KMS-11 (cell line): ENCODE results near the gene KIF3B.

ENCODE experiments used
- H2AFZ ChIP-seq: fragments of 200-600 bp; sonication (generic); 2 replicates; pipeline ENCODE4 v1.6.1; 2016; ENCODE audit warnings: antibody characterized with exemption, mixed run types, low read depth
- H3K27ac ChIP-seq: fragments of 200-600 bp; sonication (generic); 2 replicates; pipeline ENCODE4 v1.6.1; 2016; ENCODE audit warnings: mild to moderate bottlenecking, mixed run types
- H3K27me3 ChIP-seq: fragments of 200-600 bp; sonication (generic); 2 replicates; pipeline ENCODE4 v1.6.1; 2017; ENCODE audit warnings: mild to moderate bottlenecking, low read depth, mixed run types, moderate library complexity; ENCODE audit not compliant: insufficient read depth
- H3K36me3 ChIP-seq: fragments of 200-600 bp; sonication (generic); 2 replicates; pipeline ENCODE4 v1.6.1; 2017; ENCODE audit warnings: mild to moderate bottlenecking, mixed run types; ENCODE audit not compliant: insufficient read depth
- H3K4me1 ChIP-seq: fragments of 200-600 bp; sonication (generic); 2 replicates; pipeline ENCODE4 v1.6.1; 2016; ENCODE audit warnings: mild to moderate bottlenecking, low read depth, mixed run types; ENCODE audit not compliant: poor library complexity, severe bottlenecking
- H3K4me2 ChIP-seq: fragments of 200-600 bp; sonication (generic); 2 replicates; pipeline ENCODE4 v1.7.0; 2016; ENCODE audit warnings: mild to moderate bottlenecking, mixed run types
- H3K4me3 ChIP-seq: fragments of 200-600 bp; sonication (generic); IDR thresholded peaks from 2 replicates; pipeline ENCODE4 v1.6.1; 2017; ENCODE audit warnings: low read depth, low read length, mixed read lengths; ENCODE audit not compliant: insufficient read depth
- H3K79me2 ChIP-seq: fragments of 200-600 bp; sonication (generic); 2 replicates; pipeline ENCODE4 v1.6.1; 2016; ENCODE audit warnings: low read depth, mixed run types; ENCODE audit not compliant: insufficient read depth
- H3K9ac ChIP-seq: fragments of 200-600 bp; sonication (generic); 2 replicates; pipeline ENCODE4 v1.6.1; 2016; ENCODE audit warnings: mild to moderate bottlenecking, mixed run types
- H4K20me1 ChIP-seq: fragments of 200-600 bp; sonication (generic); 2 replicates; pipeline ENCODE4 v1.6.1; 2016; ENCODE audit warnings: mild to moderate bottlenecking, mixed run types; ENCODE audit not compliant: insufficient read depth
- TF ChIP-seq, protein P1 (sequence below): fragments of 200-600 bp; sonication (generic); conservative IDR thresholded peaks from 2 replicates; pipeline ENCODE4 v1.6.1; 2017; ENCODE audit warnings: low read depth, mild to moderate bottlenecking, antibody characterized with exemption, low read length, moderate library complexity, mixed read lengths

KIF3B gene

DNA sequence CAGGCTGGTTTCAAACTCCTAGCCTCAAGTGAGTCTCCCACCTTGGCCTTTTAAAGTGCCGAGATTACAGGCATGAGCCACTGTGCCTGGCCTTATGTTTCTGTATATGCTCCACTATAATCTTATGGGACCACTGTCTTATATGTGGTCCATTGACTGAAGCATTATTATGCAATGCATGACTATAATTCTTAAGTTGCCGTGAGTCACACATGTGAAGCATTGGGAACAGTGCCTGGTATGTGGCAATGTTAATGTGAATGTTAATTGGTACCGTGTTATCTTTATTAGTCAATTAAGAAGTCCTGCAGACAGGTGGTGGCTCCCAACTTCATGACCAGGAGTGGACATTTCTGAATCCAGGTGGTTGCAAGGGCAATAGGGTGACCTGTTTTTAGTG is 66.0 kb downstream of the KIF3B start:
- H3K79me2 ChIP-seq, result no peaks in the 10 kb centered on the region
- no peaks in the 10 kb centered on the region for H3K27me3 ChIP-seq
- H3K27ac ChIP-seq, result no peak overlapping the region
- no peaks in the 10 kb centered on the region for H3K36me3 ChIP-seq
- H4K20me1 ChIP-seq, result no peaks in the 10 kb centered on the region
- peaks cover 23% of the 10 kb centered on the region for H3K4me1 ChIP-seq
- no peak overlapping the region for H3K9ac ChIP-seq
- no peak overlapping the region for H2AFZ ChIP-seq
- TF ChIP-seq, protein P1, sequence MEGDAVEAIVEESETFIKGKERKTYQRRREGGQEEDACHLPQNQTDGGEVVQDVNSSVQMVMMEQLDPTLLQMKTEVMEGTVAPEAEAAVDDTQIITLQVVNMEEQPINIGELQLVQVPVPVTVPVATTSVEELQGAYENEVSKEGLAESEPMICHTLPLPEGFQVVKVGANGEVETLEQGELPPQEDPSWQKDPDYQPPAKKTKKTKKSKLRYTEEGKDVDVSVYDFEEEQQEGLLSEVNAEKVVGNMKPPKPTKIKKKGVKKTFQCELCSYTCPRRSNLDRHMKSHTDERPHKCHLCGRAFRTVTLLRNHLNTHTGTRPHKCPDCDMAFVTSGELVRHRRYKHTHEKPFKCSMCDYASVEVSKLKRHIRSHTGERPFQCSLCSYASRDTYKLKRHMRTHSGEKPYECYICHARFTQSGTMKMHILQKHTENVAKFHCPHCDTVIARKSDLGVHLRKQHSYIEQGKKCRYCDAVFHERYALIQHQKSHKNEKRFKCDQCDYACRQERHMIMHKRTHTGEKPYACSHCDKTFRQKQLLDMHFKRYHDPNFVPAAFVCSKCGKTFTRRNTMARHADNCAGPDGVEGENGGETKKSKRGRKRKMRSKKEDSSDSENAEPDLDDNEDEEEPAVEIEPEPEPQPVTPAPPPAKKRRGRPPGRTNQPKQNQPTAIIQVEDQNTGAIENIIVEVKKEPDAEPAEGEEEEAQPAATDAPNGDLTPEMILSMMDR, result no peak
- no peak overlapping the region for H3K4me2 ChIP-seq
- no peak overlapping the region for H3K4me3 ChIP-seq

DNA sequence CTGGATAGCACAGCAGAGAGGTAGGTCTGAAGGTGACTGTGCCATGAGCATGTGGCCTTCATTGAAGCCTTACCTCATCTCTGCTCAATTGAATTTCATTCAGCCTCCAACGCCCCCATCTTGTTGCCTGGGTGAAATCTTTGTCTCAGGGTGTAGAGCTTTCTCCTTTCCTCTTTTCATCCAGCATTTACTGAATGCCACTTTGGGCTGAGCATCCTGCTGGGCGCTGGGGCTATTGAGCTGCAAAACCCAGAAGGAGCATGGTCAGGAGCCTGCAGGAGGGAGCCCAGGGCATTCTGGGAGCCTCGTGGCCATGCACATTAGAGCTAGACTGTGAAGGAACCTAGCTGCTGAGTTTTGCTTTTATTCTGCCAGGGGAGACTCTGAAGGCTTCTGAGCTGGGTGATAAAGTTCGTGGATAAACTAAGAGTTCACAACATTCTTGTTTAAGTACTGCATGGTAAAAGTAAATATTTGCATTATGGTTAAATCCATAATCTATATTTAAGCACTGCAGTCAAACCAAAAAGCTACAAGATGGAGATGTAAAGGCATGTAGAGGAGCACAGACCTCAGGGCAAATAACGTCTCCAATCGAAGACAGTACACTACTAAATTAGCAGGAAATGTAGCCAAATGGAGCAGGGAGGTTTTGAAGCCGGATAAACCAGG is 67.5 kb downstream of the KIF3B start:
- peaks cover 11% of the 10 kb centered on the region for H3K4me1 ChIP-seq
- H3K9ac ChIP-seq, result no peak overlapping the region
- TF ChIP-seq, protein P1, result no peak
- no peak overlapping the region for H3K27ac ChIP-seq
- no peaks in the 10 kb centered on the region for H3K27me3 ChIP-seq
- no peaks in the 10 kb centered on the region for H3K79me2 ChIP-seq
- H3K4me3 ChIP-seq, result no peak overlapping the region
- no peaks in the 10 kb centered on the region for H4K20me1 ChIP-seq
- no peak overlapping the region for H3K4me2 ChIP-seq
- H3K36me3 ChIP-seq, result no peaks in the 10 kb centered on the region
- no peak overlapping the region for H2AFZ ChIP-seq

DNA sequence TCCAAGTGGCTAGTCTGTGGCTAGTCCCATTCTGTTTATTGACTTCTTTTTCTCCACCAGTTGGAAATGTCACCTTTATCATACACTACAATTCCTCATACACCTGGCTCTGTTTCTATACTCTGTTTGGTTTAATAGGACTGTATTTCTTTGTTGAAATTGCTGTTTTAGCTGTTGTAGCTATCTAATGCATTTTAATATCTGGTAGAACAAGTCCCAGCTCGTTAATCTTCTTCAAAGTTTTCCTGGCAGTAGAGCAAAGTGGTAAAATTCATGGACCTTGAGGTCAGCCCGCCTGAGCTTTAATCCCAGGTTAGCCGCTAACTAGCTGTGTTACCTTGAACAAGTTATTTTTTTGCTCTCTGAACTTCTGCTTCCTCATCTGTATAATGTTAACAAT is 70.8 kb downstream of the KIF3B start:
- H3K36me3 ChIP-seq, result no peaks in the 10 kb centered on the region
- no peak overlapping the region for H2AFZ ChIP-seq
- no peak overlapping the region for H3K4me2 ChIP-seq
- H3K79me2 ChIP-seq, result no peaks in the 10 kb centered on the region
- TF ChIP-seq, protein P1, result no peak
- H3K27ac ChIP-seq, result no peak overlapping the region
- no peak overlapping the region for H3K4me3 ChIP-seq
- no peaks in the 10 kb centered on the region for H3K27me3 ChIP-seq
- peaks cover 11% of the 10 kb centered on the region for H3K4me1 ChIP-seq
- no peak overlapping the region for H3K9ac ChIP-seq
- no peaks in the 10 kb centered on the region for H4K20me1 ChIP-seq

DNA sequence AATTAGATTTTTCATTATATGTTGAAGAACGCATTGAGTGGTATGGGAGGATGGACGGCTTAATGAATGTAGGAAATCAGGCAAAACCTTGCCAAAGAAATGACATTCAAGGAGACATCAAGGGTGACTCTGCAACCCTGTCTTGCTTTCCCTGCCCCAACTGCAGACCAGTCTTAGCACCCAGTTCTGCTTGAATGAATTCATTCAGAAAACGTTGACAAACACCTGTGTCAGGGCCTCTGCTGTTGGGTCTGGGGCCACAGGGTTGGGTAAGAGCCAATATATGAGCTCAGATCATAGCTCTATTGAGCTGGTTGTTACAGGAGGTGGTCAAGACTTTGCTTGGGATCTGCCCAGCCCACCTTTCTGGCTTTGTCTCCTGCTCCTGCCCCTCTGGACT is 73.0 kb downstream of the KIF3B start:
- Histone ChIP-seq H3K4me3 (no peak overlapping the region), H3K4me2 (no peak overlapping the region), H3K27ac (no peak overlapping the region), H2AFZ (no peak overlapping the region), H3K4me1 (peaks cover 8% of the 10 kb centered on the region), H3K9ac (no peak overlapping the region), H3K36me3 (no peaks in the 10 kb centered on the region), H4K20me1 (no peaks in the 10 kb centered on the region), H3K79me2 (no peaks in the 10 kb centered on the region), H3K27me3 (no peaks in the 10 kb centered on the region)
- TF ChIP-seq, protein P1, result no peak
